Heart left ventricle (tissue), 16 donors: ENCODE results near the gene OPRL1. TPM values are rescaled to one million over a fixed set of nuclear protein-coding genes. Genes with fewer than 3 reads are reported as not detected.
"Not testable (repeated sequence)": the region's sequence is repeated elsewhere in the genome, so short reads cannot be mapped to it uniquely, and the experiment has no call there.

Experiments
- ATAC-seq, 4 donors: fragments of 200-7000 bp; cut with Tn5 transposase; one replicate each; pipeline ENCODE4 v1.9.1; 2020 to 2022; ENCODE audit warnings: moderate library complexity in 4 of 4, mild to moderate bottlenecking in 3 of 4, moderate number of reproducible peaks in 1 of 4
- DNase-seq, 5 donors: peaks; one replicate each; pipeline ENCODE4 v3.0.0-alpha.2; 2020
- H3K27ac ChIP-seq, 12 donors: fragments of 200-600 bp; sonication (generic) in 4 of 12; one replicate each; pipeline versions ENCODE4 v1.5.0 to v1.8.0; 2016 to 2022; ENCODE audit warnings: mild to moderate bottlenecking in 2 of 12
- H3K27me3 ChIP-seq, 9 donors: fragments of 200-600 bp; sonication (generic) in 2 of 9; one replicate each; pipeline versions ENCODE4 v1.5.1 to v1.8.0; 2016 to 2022; ENCODE audit warnings: mild to moderate bottlenecking in 3 of 9
- H3K36me3 ChIP-seq, 9 donors: fragments of 200-600 bp; sonication (generic) in 2 of 9; one replicate each; pipeline versions ENCODE4 v1.5.0 to v1.8.0; 2018 to 2022; ENCODE audit warnings: mild to moderate bottlenecking in 2 of 9
- H3K4me1 ChIP-seq, 12 donors: fragments of 200-600 bp; sonication (generic) in 4 of 12; one replicate each; pipeline versions ENCODE4 v1.5.0 to v1.8.0; 2016 to 2022; ENCODE audit warnings: mild to moderate bottlenecking in 3 of 12
- H3K4me3 ChIP-seq, 12 donors: fragments of 200-600 bp; sonication (generic) in 4 of 12; one replicate each; pipeline versions ENCODE4 v1.5.0 to v1.8.0; 2017 to 2022; ENCODE audit warnings: mild to moderate bottlenecking in 9 of 12, moderate library complexity in 4 of 12
- H3K9me3 ChIP-seq, 12 donors: fragments of 200-600 bp; sonication (generic) in 4 of 12; one replicate each; pipeline versions ENCODE4 v1.5.0 to v1.8.0; 2016 to 2022; ENCODE audit warnings: mild to moderate bottlenecking in 1 of 12
- CTCF ChIP-seq, 12 donors: fragments of 200-600 bp; sonication (generic) in 4 of 12; IDR thresholded peaks; one replicate each; pipeline versions ENCODE4 v1.5.0 to v1.8.0; 2018 to 2022; ENCODE audit warnings: antibody characterized with exemption in 12 of 12, mild to moderate bottlenecking in 5 of 12
- POLR2A ChIP-seq, 2 donors: fragments of 450-650 bp; IDR thresholded peaks; one replicate each; pipeline ENCODE4 v1.6.1; 2017; ENCODE audit warnings: antibody characterized with exemption in 2 of 2, mild to moderate bottlenecking in 2 of 2, moderate library complexity in 2 of 2
- WGBS, 4 donors: extraction: QIAGEN DNeasy Blood & Tissue Kit in 2 of 4; methylation state at CpG; one replicate each; pipeline versions ENCODE4 v1.1.5 to v1.1.7; 2013 to 2018; 5-methylcytosine and 5-hydroxymethylcytosine counted together
- intact Hi-C, 10 donors: fragments of 100-400 bp; cut with DNase I; formaldehyde crosslinking; loops; one replicate each; pipeline versions ENCODE4 v1.11.1 to v1.14.2; 2022
- polyA plus RNA-seq, 2 donors: library from polyadenylated mRNA; stranded (reverse); fragments of 200-250 nt; gene quantifications; one replicate each; pipeline ENCODE4 v1.2.3, GENCODE V29; 2013
- total RNA-seq, 9 donors: library from RNA; depleted of rRNA in 2 of 9; stranded (reverse); fragments of >200 nt in 2 of 9; fragmentation: NEBNext Ultra II Directional in 3 of 9; extraction: Animal tissue kit (Norgen Biotek cat#: 25700) in 3 of 9; gene quantifications; one replicate each; pipeline versions ENCODE4 v1.1.0 to v1.2.4, GENCODE V29; 2016 to 2023
- donor health status: ischemic (EF 13 %, LVEDD 7.1; RV severe dilation, severe dysfunction).
- donor health status: healthy with polysubstance abuse.
- donor health status: DM: no; HTN: yes; CAD: no.
- donor health status: DM: no; HTN: no; CAD: no.
- donor health status: ischemic (EF 25% LVEDD 6.9; RV normal size, moderate dysfunction).
- donor health status: ischemic (EF 25% LVEDD 5.7; RV mildly dilated, moderate dysfunction).
- donor health status: healthy.
- donor health status: DM: yes; HTN: yes; CAD: no.
- donor health status: ischemic (EF 35%, LVEDD 5.7; RV mildly dilated, moderate dysfunction).
- donor health status: nonischemic (EF 11% LVEDD 7.7; RV severe dilation, severe dysfunction).
- donor health status: DM: yes; HTN: yes; CAD: no.
- donor health status: PGD.
- donor health status: ischemic (EF 29% LVEDD 5.4; RV normal size, mild dysfunction).
- donor health status: nonischemic (EF 23%, LVEDD 6.1; RV moderate dilation, normal function).

The OPRL1 gene
- total and polyA plus RNA-seq, 11 donors: 0.18 to 1.9 (median 0.54) TPM

- Histone ChIP-seq H3K36me3 (no peaks in the 10 kb centered on the region), H3K27ac (no peak overlapping the region), H3K27me3 (peaks cover 0 to 20% (median 0%) of the 10 kb centered on the region in 9 donors), H3K9me3 (no peaks in the 10 kb centered on the region), H3K4me1 (no peaks in the 10 kb centered on the region), H3K4me3 (no peak overlapping the region)
- intact Hi-C loops: no loop called here
- ATAC-seq (peak in 1 of 4 donors; percentile 31), DNase-seq (peak in 2 of 5 donors; percentile 19 to 24)
- TF ChIP-seq CTCF (IDR thresholded peaks at IDR 0.05): peak in 3 of 12 donors; percentile 16 to 22 (median 19)
- no peak for TF ChIP-seq POLR2A (IDR thresholded peaks at IDR 0.05)
- 51 to 71% (median 53%) methylated on average over 8 of the region's 8 CpGs for WGBS, 4 donors
Observed at GRCh38 chr20:64133951-64134407, 54.1 kb downstream of the OPRL1 start.

GRCh38 chr20:64134744-64135143, 54.9 kb downstream of the OPRL1 start:
- H3K4me1 ChIP-seq, H3K27ac ChIP-seq, H3K36me3 ChIP-seq, intact Hi-C loops, ATAC-seq, H3K9me3 ChIP-seq, H3K4me3 ChIP-seq: not testable (repeated sequence)
- WGBS, 4 donors: 72 to 81% (median 77%) methylated on average over 20 of the region's 20 CpGs
- peak in 2 of 5 donors; percentile 3 to 10 for DNase-seq
- H3K27me3 ChIP-seq: peaks cover 0 to 12% (median 0%) of the 10 kb centered on the region in 9 donors

GRCh38 chr20:64136004-64136710, 56.3 kb downstream of the OPRL1 start:
- WGBS, 4 donors: 76 to 82% (median 82%) methylated on average over 32 of the region's 32 CpGs
- H3K27ac ChIP-seq: no peak overlapping the region
- peak in 1 of 5 donors; percentile 9 for DNase-seq

GRCh38 chr20:64137598-64138031, 57.7 kb downstream of the OPRL1 start:
- DNase-seq (peak in 2 of 5 donors; percentile 20 to 46), ATAC-seq (peak in 2 of 4 donors; percentile 14 to 34)
- intact Hi-C loops: no loop called here
- Histone ChIP-seq H3K9me3 (no peaks in the 10 kb centered on the region), H3K27ac (no peak overlapping the region), H3K4me3 (no peak overlapping the region), H3K27me3 (peaks cover 0 to 11% (median 0%) of the 10 kb centered on the region in 9 donors), H3K4me1 (no peaks in the 10 kb centered on the region), H3K36me3 (no peaks in the 10 kb centered on the region)
- TF ChIP-seq CTCF (IDR thresholded peaks at IDR 0.05) (no peak), POLR2A (IDR thresholded peaks at IDR 0.05) (no peak)
- WGBS, 4 donors: 59 to 79% (median 76%) methylated on average over 6 of the region's 6 CpGs

More at GRCh38 chr20:64136004-64136710, 56.3 kb downstream of the OPRL1 start:
- no peaks in the 10 kb centered on the region for H3K9me3 ChIP-seq
- H3K36me3 ChIP-seq: no peaks in the 10 kb centered on the region
- H3K27me3 ChIP-seq: peaks cover 0 to 6% (median 0%) of the 10 kb centered on the region in 9 donors
- no peak overlapping the region for H3K4me3 ChIP-seq
- H3K4me1 ChIP-seq: no peaks in the 10 kb centered on the region
- TF ChIP-seq POLR2A (IDR thresholded peaks at IDR 0.05) (no peak), CTCF (IDR thresholded peaks at IDR 0.05) (no peak)
- ATAC-seq: no peak
- intact Hi-C loops: no loop called here
